Fibroblast of the conjunctiva (primary cell): Measurements from ENCODE around the gene HIVEP2.

Source experiments
- DNase-seq: peaks from one replicate; pipeline ENCODE4 v3.0.0-alpha.2; 2010; ENCODE audit warnings: low read depth

Gene HIVEP2

DNA sequence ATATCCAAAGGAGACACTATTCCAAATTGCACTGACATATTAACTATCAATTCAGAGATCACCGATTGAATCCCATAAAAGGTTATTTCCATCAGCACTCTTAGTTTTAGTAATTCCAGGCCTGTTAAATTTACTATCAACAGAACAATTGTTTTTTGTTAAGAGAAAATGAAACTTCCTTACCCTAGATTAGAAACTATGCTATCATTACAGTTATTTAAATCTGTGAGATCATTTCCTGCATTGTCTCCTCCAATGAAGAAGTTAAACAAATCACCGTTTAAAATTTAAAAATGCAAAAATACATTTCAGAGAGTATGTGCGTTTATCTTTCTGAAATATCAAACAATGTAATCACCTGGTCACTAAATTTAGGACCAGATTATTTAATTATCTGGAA, 57.5 kb downstream of the HIVEP2 start:
- no peak for DNase-seq

DNA sequence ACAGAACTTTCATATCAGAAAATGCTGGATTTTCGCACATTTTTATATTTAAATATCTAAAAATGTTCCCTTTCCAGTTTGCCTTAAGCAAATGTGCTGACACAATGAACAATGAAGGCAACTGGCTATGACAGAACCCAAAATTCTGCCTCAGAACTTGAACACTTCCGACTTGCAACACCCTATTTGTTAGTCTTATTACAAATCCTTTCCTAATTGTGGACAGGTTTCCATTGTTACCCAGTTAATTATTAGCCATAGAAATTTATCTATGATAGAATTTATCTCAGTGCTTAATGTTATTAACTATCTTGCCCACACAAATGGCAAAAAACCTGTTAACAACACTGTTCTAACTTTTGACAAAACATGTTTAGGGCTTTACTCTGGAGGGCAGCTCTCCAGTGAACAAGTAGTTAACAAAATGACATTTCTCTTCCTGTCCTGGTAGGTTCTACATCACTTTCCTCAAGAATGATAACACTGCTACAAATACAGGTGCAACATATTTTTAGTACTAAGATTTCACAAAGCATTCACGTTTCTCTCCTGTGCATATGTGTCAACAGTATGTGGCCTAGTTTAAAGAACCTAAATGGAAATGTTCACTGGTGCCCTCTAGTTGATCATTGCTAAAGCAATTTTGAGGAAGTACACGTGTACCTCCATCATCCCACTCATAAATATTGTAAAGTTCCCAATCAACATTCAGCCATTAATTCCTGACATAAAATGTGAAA, 58.4 kb downstream of the HIVEP2 start:
- peak; percentile 32 for DNase-seq

DNA sequence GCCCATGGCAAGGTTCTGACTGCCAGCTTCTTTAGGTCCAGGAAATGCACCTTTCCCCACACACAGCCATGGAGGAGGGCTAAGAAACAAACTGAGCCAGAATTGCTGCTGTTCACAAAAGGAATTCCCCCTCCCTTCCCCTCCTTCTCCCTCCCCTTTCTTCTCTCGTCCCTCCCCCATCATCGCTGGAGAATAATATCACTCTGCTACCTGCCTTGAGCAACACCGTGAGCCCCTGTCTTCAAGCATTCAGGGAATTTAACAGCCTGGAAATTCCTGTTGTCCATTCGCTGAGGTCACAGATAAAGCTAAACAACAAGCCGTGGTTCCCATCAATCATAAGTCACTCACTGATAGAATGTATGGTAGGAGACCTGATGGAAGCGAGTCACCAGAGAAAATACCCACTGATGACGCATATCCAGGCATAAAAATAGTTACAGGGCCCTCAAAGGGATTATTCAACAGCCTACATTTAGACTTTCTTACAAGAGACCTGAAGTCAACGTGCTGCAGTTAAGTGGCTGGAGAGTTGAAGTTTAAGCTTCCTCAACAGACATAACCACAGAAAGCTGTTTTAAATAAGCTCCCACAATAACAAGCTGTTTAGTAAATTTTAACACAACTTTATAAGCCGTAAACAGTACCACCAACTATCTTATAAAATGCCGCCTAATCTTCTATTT, 59.7 kb downstream of the HIVEP2 start:
- DNase-seq = peak; percentile 72

DNA sequence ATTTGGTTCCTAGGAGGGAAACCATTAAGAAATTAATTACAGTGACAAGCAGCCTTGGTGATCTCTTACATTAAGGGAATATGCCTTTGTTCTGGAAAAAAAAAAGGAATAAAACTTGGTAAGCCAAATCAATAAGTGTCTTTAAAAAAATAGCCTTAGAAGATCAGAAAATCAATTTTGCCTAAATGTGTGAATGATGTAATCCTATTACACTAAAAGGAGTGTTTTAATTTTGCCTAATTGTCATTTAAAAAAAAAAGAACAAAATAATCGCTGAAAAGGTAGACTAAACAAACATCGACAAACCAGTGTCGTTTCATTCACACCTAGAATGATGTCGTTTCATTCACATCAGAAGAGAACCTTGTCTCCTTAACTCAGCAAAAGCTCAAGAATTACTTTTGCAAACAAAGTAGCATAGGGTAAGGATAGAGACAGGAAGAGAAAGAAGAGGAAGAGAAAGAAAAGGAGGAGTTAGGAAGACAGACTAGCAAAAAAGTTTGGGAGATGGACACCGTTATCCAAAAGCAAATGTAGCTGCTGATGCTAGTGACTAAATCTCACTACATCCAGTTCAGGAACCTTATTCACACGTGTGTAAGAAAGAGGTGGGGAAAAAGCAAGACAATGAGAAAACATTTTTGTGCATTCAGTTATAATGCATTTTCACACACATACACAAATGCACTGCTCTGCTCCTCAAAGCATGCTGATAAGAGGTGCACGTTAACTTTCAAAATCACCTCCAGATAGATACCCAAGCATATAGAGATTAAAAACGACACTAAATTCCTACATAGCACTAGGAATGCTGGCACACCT, 60.6 kb downstream of the HIVEP2 start:
- no peak for DNase-seq

DNA sequence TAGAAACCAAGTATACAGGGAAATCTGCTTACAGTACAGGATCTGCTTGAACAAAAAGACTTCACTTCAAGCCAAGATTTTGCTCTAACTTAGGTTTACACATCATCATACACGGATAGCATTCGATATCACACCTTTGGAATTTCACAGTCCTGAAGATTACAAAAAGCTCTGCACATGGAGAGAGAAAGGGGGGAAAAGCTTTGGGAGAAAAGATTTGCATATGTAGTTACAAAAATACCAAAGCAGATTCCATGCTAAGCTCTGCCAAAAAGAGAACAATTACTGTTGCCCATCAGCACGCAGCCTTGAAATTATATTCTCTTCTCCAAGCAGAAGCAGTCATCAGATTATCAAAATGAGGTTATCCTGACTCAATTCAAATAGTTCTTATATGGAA, 62.0 kb downstream of the HIVEP2 start:
- no peak for DNase-seq

DNA sequence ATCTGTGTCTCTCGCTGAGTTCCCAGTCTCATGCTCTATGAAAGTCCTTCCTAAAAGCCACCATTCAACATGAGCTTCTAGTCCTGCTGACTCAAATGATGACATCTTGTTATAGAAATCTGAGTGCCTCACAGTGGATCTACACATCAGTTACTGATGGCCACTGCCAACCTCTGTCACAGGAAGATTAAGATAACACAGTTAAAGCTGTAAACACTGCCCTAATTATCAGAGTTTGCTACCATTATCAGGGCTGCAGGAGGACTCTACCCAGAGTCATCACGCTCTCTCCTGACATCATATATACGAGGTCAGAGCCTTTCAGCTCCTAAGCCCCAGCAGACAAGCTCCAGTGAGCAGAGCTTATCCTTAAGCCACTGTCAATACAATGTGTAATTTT, 63.2 kb downstream of the HIVEP2 start:
- no peak for DNase-seq

DNA sequence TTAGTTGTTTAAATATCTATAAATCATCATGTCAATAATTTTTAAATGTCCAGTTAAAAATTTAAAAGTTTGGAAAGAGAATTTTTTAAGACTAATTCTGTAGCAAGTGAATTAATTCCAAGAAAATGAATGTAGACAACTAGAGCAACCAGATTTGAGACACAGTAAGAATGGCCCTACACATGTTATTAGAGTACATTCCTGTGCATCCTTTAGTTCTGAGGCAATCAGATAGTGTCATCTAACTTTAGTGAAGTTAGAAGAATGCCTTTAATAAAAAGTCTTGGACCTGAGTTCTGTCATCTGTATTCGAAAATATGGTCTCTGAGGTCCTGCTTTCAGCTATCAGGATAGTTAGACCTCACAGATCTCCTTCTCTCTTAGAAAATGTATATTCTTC, 63.7 kb downstream of the HIVEP2 start:
- DNase-seq = no peak

DNA sequence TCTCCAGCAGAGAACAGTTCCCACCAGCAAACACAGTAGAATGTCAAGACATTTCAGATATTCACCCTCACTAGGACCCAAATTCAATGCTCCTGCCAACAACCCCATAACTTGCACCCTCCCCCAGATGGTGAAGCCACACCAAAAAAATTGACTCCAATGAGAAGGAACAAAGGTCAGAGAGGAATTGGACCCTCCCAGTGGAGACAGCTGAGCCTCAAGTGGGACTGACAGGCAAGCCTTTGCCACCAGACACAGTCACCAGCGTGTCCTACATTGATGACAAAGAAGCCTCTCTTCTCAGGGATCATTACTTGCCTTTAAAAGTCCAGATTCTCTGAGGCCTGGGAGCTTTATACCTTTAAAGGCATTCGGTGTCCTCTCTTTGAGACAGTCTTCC, 64.8 kb downstream of the HIVEP2 start:
- no peak for DNase-seq

DNA sequence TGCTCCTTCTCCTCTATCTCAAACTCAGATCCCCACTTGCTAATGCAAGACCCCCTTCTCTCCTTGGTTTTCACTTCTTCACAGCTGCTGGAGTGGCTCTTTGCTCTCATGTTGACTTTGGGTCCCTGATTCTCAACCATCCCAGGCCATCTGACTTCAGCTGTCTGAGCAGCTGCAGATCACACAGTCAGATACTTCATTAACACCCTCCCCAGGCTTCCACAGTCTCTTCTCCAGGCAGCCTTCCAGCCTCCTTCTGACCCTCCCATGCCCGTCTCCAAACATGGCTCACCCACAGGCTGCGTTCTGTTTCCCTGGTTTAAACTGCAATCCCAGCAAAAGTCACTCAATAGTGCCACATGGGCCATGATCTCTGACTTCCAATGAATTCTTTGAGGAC, 65.4 kb downstream of the HIVEP2 start:
- no peak for DNase-seq

DNA sequence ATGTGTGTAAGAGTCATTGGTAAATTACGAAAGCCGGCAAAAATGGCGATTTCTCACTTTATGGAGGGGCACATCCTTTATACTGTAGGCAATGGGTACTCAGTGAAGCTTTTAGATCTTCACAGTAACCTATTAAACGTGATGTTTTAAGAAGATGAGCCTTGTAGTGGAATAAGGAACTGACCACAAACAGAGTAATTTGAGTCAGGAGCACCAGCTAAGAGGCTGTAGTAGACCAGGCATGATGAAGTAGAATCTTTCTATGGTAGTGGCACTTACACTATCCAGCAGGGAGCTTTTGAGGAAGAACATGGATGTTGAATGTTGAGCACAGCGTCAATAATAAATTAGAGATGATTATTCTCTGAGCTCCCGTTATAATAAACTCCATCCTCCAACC, 65.9 kb downstream of the HIVEP2 start:
- DNase-seq = no peak

DNA sequence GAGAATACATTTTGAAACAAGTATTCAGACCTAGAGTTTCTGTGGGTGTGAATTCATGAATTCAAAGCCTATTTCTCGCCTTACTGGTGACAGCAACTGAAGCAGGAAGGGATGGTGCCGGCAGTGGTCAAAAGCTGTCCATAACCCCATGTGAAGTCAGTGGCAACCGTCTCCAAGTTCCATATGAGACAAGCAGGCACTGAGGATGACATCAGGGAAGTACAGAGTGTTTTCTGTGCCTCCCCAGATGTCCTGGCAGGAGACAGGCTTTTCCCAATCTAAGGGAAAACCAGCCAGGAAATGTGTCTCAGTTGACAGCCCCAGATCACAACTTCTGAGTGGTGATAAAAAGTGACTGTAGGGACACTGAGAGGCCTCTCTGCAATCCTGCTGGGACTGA, 66.6 kb downstream of the HIVEP2 start:
- DNase-seq = no peak

DNA sequence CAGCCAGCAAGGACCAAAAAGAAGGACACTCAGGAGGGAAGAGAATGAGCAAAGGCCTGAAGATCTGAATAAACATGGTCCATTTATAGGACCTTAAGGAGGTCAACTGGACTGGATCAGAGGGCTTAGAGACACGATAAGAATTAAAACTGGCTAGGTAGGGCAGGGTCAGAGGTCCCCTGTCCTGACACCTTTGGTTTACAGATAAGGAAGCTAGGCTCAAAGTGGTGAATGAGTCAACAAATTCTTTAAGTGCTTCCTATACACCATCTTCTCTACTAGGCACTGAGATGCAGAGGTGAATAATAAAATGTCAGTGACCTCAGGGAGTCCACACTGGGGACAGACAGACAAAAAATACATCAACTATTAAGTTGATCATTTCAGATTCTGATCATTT, 70.3 kb downstream of the HIVEP2 start:
- DNase-seq = no peak

DNA sequence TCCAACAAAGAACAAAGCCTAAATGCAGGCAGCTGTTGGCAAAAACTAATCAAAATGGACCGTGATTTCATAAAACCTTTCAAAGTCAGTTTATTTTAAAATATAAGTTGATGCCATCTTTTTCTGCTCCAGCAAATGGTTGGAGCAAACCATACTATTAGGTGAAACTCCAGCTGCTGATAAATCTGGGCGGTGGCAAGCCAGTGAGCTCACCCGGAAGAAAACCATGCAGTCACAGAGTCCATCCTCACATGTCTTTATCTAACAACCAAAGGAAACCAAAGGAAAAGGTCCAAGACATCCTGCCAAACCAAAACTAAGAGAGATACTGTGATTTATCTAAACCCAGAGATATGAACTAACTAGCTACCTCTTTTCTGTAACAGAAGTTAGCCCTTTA, 72.6 kb downstream of the HIVEP2 start:
- no peak for DNase-seq

DNA sequence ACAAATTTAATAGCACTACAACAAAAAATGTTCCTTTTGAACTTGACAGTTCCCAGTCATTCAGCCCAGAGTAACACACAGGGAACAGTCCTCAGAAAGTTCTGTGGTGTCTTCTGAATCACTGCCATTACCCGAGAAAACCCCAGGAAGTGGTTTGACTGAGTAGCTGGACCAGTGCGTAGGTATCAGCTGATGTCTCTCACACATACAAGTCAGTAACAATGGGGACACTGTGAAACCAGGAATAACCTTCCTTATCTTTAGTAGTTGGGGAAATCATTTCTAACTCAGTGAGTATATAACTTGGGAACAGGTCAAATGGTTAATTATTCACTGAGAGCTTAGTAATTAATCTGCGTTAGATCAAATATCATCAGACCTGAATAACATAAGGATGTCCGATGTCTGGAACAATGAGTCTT, 73.1 kb downstream of the HIVEP2 start:
- DNase-seq = no peak

DNA sequence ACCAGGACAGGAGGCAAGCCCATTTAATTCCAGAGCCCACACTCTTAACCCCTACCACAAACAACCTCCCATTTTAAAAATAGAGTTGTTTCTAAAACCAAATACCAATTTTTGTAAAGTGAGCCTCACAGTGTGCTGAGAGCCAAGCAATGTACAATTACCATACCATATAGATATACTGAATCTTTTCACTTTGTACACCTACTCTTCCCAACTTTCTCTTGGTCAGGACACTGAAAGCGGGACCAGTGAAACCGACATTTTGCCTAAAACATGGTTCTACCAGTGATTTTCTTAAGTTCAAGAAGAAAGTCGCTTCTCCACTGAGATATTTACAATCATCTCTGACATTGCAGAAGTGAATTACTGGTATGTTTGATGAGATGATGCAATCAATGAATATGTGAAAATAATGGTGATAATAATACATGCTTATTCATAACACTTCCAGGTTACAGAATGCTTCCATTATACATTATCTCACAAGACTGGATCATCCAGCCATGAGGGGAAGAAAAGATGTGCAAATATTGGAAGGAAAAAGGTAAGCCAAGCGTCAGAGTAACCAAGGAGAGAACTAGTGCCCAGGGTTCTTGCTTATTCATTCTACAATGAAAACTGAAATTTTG, 74.1 kb downstream of the HIVEP2 start:
- no peak for DNase-seq

DNA sequence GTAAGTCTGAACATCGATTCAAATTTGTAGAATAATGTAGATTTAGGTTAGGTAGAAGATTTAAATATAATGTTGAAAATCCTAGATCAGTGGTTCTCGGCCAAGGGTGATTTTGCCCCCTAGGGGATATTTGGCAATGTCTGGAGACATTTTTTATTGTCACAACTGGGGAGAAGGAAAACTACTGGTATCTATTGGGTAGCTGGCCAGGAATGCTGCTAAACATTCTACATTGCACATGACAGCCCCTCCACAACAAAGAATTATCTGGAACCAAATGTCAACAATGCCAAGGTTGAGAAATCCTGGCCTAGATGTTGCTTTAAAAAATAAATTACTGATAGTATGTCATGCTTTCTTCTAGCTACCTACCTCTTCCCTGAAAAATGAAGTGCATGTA, 76.1 kb downstream of the HIVEP2 start:
- no peak for DNase-seq

DNA sequence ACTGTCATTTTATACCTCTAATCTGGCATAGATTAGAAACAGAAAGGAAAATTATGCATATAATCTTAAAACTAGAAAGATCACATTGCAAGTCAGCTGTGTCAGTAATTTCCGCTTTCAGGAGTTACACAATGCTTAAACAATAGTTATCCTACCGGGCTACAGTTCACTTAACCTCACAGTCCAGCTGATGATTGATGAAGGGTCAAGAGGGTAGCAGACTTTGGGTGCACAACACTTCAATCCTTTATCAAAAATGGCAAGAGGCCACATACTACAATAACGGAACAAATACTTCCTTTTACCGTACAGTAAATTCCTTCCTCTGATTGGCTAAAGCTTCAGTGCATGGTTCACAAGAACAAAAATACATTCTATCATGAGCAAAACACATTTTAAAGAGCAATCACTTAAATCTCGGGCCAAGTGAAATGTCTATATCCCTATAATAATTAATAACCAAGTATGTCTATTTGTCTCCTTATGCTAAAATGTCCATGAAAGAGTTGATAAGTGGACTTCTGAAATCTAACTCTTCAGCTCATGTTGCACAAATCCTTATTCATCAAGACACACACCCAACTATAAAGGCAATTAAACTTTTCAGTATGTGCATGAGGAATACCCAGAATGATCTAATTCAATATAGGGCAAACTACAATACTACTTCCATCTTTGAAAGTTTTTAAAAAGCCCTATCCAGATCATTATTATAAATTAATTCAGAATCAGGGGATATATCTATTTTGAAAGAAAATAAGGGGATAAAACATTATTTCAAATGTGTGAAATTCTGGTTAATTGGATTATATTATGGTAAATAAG, 76.8 kb downstream of the HIVEP2 start:
- DNase-seq = no peak

DNA sequence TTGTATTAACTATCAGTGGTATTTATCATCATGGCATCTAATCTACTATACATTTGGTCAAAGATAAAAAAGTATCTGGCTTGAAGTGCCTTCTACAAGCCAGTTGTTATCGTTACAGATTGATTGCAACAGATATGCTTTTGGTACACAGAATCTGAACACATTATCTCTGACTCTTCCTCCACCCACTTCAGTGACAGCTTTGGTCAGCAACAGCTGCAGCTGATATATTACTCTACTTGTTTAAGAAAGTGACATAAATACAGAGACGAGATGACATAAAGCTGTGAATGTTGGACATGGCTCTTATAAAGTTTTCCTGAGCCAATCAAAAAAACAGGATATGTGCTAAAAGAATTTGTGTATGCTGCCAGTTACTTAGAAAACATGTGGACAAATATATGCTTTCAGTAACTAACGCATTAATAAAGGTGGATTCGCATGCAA, 77.6 kb downstream of the HIVEP2 start:
- DNase-seq = peak; percentile 21

DNA sequence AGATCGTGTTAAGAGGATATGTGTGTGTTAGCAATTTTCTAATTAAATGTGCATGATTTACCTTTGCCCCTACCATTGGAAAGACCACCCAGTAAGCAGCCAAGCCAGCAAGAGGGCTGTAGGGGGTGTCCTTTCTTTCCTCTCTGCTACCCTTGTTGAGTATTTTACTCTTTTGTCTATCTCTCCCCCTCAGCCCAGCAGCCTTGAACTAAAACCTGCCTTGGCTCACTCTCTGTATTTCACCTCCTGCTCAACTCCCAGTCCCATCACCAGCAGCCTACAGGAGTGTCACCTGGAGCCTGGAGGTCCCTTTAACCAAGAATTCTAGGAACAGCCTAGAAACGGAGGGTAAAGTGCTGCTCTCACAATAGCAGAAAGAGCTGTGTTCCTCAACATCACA, 81.0 kb downstream of the HIVEP2 start:
- DNase-seq = no peak

DNA sequence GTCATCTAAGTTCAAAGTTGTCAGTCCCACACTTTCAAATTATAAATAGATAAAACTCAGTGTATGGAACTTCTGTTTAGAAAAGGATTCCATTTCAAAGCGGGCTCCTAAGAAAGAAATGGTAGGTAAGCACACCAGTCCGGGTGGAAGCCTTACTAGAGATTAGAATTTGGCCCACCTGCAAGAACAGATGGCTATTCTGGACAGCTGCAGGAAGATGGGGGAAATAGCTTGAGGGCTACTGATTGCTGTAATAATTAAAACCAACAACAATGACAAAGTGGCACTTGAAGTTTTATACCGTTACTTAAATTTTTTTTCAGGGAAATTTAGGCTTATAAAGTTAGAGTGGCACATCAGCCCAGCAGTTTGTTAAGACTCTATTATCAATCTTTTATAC, 83.3 kb downstream of the HIVEP2 start:
- DNase-seq = no peak

DNA sequence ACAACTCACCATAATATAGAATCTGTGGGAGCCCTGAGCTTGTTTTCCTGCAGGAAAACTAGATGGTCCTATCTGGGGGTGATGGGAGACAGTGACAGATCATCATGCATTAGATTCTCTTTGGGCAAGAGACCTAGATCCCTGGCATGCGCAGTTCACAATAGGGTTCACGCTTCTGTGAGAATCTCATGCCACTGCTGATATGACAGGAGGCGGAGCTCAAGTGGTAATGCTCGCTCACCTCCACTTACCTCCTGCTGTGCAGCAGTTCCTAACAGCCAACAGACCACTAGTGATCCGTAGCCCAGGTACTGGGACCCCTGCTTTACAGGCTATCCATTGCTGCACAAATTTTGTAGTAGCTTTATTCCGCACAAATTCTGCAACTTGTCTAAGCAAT, 84.5 kb downstream of the HIVEP2 start:
- DNase-seq = no peak
